VCaP (cell line): ENCODE results near the gene SPON2.

Experiments
- H3K27ac ChIP-seq: fragments of 450-650 bp; 2 replicates; pipeline ENCODE4 v1.5.1; 2017
- CTCF ChIP-seq: fragments of 450-650 bp; conservative IDR thresholded peaks from 2 replicates; pipeline ENCODE4 v1.5.1; 2017; ENCODE audit warnings: mild to moderate bottlenecking, moderate library complexity

SPON2 gene

DNA sequence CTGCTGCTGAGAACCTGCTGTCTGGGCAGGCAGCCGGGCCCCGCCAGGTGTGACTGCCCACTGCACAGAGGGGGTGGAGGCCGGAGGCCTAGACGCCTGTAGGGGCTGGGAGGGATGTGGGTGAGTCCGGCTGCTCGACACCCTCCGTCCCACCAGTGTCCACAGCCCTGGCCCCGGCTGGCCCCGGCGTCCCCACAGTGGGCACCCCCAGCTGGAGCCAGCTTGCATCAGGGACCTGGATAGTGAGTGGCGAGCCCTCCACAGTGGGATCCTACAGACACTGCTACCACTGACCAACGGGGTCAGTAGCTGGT, 34.7 kb upstream of the SPON2 start:
- H3K27ac ChIP-seq, result no peak overlapping the region
- no peak for TF ChIP-seq CTCF

- TF ChIP-seq CTCF, result no peak
- peak overlapping the region; percentile 34; the same call in 1 of the 2 replicates for H3K27ac ChIP-seq
Observed at GRCh38 chr4:1206299-1207156, 34.1 kb upstream of the SPON2 start.

- TF ChIP-seq CTCF, result no peak
- peak overlapping the region; percentile 34; the same call in 1 of the 2 replicates for H3K27ac ChIP-seq
Observed at GRCh38 chr4:1205586-1206298, 33.4 kb upstream of the SPON2 start.

- no peak overlapping the region for H3K27ac ChIP-seq
Observed at GRCh38 chr4:1204828-1205585, 32.6 kb upstream of the SPON2 start.

DNA sequence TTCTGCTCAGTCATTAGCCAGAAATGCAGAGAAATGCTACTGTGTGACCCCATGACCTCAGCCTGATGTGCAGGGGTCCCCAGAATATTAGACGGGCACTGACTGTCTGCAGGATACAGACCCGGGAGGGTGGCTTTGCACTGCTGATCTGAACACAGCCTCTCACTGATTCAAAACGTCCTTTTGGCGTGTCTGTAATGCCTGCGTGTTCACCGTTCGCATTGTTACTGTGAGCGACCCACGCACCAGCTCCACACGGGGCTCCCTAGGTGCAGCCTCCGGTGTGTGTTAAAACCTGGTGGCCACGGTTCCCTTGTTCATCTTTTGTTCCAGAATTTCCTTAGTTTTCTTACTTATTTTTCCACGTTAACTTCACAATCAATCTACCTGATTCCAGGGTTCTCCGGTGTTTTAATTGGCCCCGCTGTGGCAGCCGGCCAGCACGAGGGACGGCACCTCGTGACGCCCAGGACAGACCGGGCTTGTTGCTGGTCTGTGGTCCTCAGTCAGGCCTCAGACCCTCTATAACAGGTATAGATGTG, 32.0 kb upstream of the SPON2 start:
- TF ChIP-seq CTCF, result no peak

More at GRCh38 chr4:1204828-1205585, 32.6 kb upstream of the SPON2 start:
- TF ChIP-seq CTCF, result no peak

GRCh38 chr4:1203026-1203616, 30.7 kb upstream of the SPON2 start:
- H3K27ac ChIP-seq, result no peak overlapping the region
- no peak for TF ChIP-seq CTCF

More for the DNA sequence above, 32.0 kb upstream of the SPON2 start:
- no peak overlapping the region for H3K27ac ChIP-seq
